Large intestine (tissue), 3 donors: Measurements from ENCODE around the gene TNS1. TPM values are rescaled to one million over a fixed set of nuclear protein-coding genes. Genes with fewer than 3 reads are reported as not detected.

Experiments
- DNase-seq, 2 donors: peaks; one replicate each; pipeline versions ENCODE4 v3.0.0 to v3.0.0-alpha.2; 2013
- H3K27ac ChIP-seq: one replicate; pipeline ENCODE4 v1.5.1; 2013; ENCODE audit warnings: low read length
- H3K27me3 ChIP-seq: 2 replicates; pipeline ENCODE4 v1.6.1; 2013; ENCODE audit warnings: low read length; ENCODE audit not compliant: control insufficient read depth, insufficient read depth
- H3K36me3 ChIP-seq: 2 replicates; pipeline ENCODE4 v1.6.1; 2013; ENCODE audit warnings: low read length; ENCODE audit not compliant: control insufficient read depth, insufficient read depth
- H3K4me1 ChIP-seq: one replicate; pipeline ENCODE4 v1.6.1; 2013; ENCODE audit warnings: low read length; ENCODE audit not compliant: control insufficient read depth, insufficient read depth
- H3K4me3 ChIP-seq: one replicate; pipeline ENCODE4 v1.5.1; 2013; ENCODE audit warnings: low read length
- H3K9me3 ChIP-seq: one replicate; pipeline ENCODE4 v1.6.1; 2013; ENCODE audit warnings: mild to moderate bottlenecking, low read depth, low read length, moderate library complexity; ENCODE audit not compliant: control insufficient read depth
- whole genome bisulfite sequencing: methylation state at CpG from one replicate; pipeline ENCODE4 v1.1.5; 2013; ENCODE audit warnings: low lambda C conversion rate; ENCODE audit not compliant: insufficient coverage; 5-methylcytosine and 5-hydroxymethylcytosine counted together
- polyA plus RNA-seq: library from polyadenylated mRNA; unstranded; fragments of 120-200 nt; gene quantifications from one replicate; pipeline ENCODE4 v1.2.1, GENCODE V29; 2013

Gene TNS1
- polyA plus RNA-seq, 1 donor = 26.8 TPM

- H3K4me1 ChIP-seq = peaks cover 8% of the 10 kb centered on the region
- H3K4me3 ChIP-seq = no peak overlapping the region
- no peak overlapping the region for H3K27ac ChIP-seq
These were observed 157.5 kb downstream of the TNS1 start for GRCh38 chr2:217845301-217845700.

GRCh38 chr2:217844696-217845095, 158.1 kb downstream of the TNS1 start:
- peaks cover 12% of the 10 kb centered on the region for H3K9me3 ChIP-seq
- H3K4me1 ChIP-seq = peaks cover 2% of the 10 kb centered on the region
- no peak for DNase-seq
- no peak overlapping the region for H3K27ac ChIP-seq
- no peaks in the 10 kb centered on the region for H3K27me3 ChIP-seq
- H3K36me3 ChIP-seq = peaks cover 35% of the 10 kb centered on the region
- no peak overlapping the region for H3K4me3 ChIP-seq
- WGBS = no CpG with 5 or more reads among the region's 1 CpG

More at GRCh38 chr2:217845301-217845700, 157.5 kb downstream of the TNS1 start:
- WGBS = no CpG with 5 or more reads among the region's 1 CpG
- Histone ChIP-seq H3K27me3 (no peaks in the 10 kb centered on the region), H3K9me3 (peaks cover 12% of the 10 kb centered on the region), H3K36me3 (peaks cover 35% of the 10 kb centered on the region)
- DNase-seq = no peak

GRCh38 chr2:217843324-217843723, 159.5 kb downstream of the TNS1 start:
- Histone ChIP-seq H3K27me3 (no peaks in the 10 kb centered on the region), H3K4me1 (no peaks in the 10 kb centered on the region), H3K36me3 (peaks cover 26% of the 10 kb centered on the region), H3K4me3 (no peak overlapping the region), H3K27ac (no peak overlapping the region), H3K9me3 (peaks cover 12% of the 10 kb centered on the region)
- DNase-seq = no peak
- WGBS = no CpG with 5 or more reads among the region's 1 CpG

GRCh38 chr2:217842017-217842416, 160.8 kb downstream of the TNS1 start:
- DNase-seq = no peak
- H3K4me3 ChIP-seq = no peak overlapping the region
- H3K9me3 ChIP-seq = peaks cover 12% of the 10 kb centered on the region
- 80% methylated on average over 1 of the region's 2 CpGs for WGBS
- no peak overlapping the region for H3K27ac ChIP-seq
- peaks cover 14% of the 10 kb centered on the region for H3K36me3 ChIP-seq
- peaks cover 7% of the 10 kb centered on the region for H3K4me1 ChIP-seq
- no peaks in the 10 kb centered on the region for H3K27me3 ChIP-seq

- no peak overlapping the region for H3K27ac ChIP-seq
- H3K4me1 ChIP-seq = peaks cover 15% of the 10 kb centered on the region
- no CpG with 5 or more reads among the region's 3 CpGs for WGBS
- H3K9me3 ChIP-seq = peaks cover 8% of the 10 kb centered on the region
- no peak overlapping the region for H3K4me3 ChIP-seq
- H3K27me3 ChIP-seq = no peaks in the 10 kb centered on the region
- peaks cover 5% of the 10 kb centered on the region for H3K36me3 ChIP-seq
- DNase-seq = no peak
These were observed 162.3 kb downstream of the TNS1 start for GRCh38 chr2:217840522-217840921.

- Histone ChIP-seq H3K27me3 (no peaks in the 10 kb centered on the region), H3K27ac (no peak overlapping the region), H3K36me3 (peaks cover 9% of the 10 kb centered on the region), H3K4me1 (peaks cover 15% of the 10 kb centered on the region), H3K4me3 (no peak overlapping the region), H3K9me3 (peaks cover 7% of the 10 kb centered on the region)
- DNase-seq = no peak
- no CpG with 5 or more reads among the region's 7 CpGs for WGBS
These were observed 163.1 kb downstream of the TNS1 start for GRCh38 chr2:217839750-217840107.

- H3K27ac ChIP-seq = no peak overlapping the region
- WGBS = no CpG with 5 or more reads among the region's 10 CpGs
These were observed 163.6 kb downstream of the TNS1 start for GRCh38 chr2:217839073-217839749.

GRCh38 chr2:217838409-217838831, 164.4 kb downstream of the TNS1 start:
- no peak overlapping the region for H3K27ac ChIP-seq
- peaks cover 18% of the 10 kb centered on the region for H3K36me3 ChIP-seq
- no CpG with 5 or more reads among the region's 5 CpGs for WGBS
- H3K4me3 ChIP-seq = no peak overlapping the region
- H3K27me3 ChIP-seq = no peaks in the 10 kb centered on the region
- peaks cover 15% of the 10 kb centered on the region for H3K4me1 ChIP-seq
- DNase-seq = no peak
- no peaks in the 10 kb centered on the region for H3K9me3 ChIP-seq

More at GRCh38 chr2:217839073-217839749, 163.6 kb downstream of the TNS1 start:
- H3K36me3 ChIP-seq = peaks cover 13% of the 10 kb centered on the region
- no peaks in the 10 kb centered on the region for H3K27me3 ChIP-seq
- H3K4me3 ChIP-seq = no peak overlapping the region
- H3K4me1 ChIP-seq = peaks cover 15% of the 10 kb centered on the region
- DNase-seq = no peak
- peaks cover 2% of the 10 kb centered on the region for H3K9me3 ChIP-seq

GRCh38 chr2:217837530-217837929, 165.3 kb downstream of the TNS1 start:
- peaks cover 24% of the 10 kb centered on the region for H3K36me3 ChIP-seq
- WGBS = no CpG with 5 or more reads among the region's 8 CpGs
- H3K27ac ChIP-seq = no peak overlapping the region
- no peak overlapping the region for H3K4me3 ChIP-seq
- DNase-seq = no peak
- H3K27me3 ChIP-seq = no peaks in the 10 kb centered on the region
- H3K4me1 ChIP-seq = peaks cover 15% of the 10 kb centered on the region
- no peaks in the 10 kb centered on the region for H3K9me3 ChIP-seq

GRCh38 chr2:217836901-217837491, 165.8 kb downstream of the TNS1 start:
- Histone ChIP-seq H3K9me3 (no peaks in the 10 kb centered on the region), H3K4me3 (no peak overlapping the region), H3K27me3 (no peaks in the 10 kb centered on the region), H3K4me1 (peaks cover 15% of the 10 kb centered on the region), H3K36me3 (peaks cover 26% of the 10 kb centered on the region), H3K27ac (peak overlapping the region; percentile 74)
- WGBS = no CpG with 5 or more reads among the region's 9 CpGs
- peak; percentile 46 to 67 for DNase-seq
